Endothelial cell of umbilical vein (primary cell): Measurements from ENCODE around the gene TRMT1. TPM values are rescaled to one million over a fixed set of nuclear protein-coding genes. Genes with fewer than 3 reads are reported as not detected.

Experiments
- BruUV-seq: library from RNA; stranded (reverse); fragments of 400-500 nt; replicated peaks from 2 replicates; lab custom pipeline; 2021; lab: Mats Ljungman, UMichigan
- CTCF ChIA-PET: fragments of 300-600, 350-600 bp; sonication (Branson Sonifier 250); formaldehyde crosslinking; loops from one replicate; lab custom pipeline; 2021; ENCODE audit warnings: antibody characterized with exemption, inconsistent platforms; lab: Charles Lee
- POLR2A ChIA-PET: fragments of 300-600, 350-600 bp; sonication (Branson Sonifier 250); formaldehyde crosslinking; loops from one replicate; lab custom pipeline; 2021; ENCODE audit warnings: antibody characterized with exemption, inconsistent platforms; lab: Charles Lee
- DNase-seq: peaks from one replicate; pipeline ENCODE4 v3.0.0-alpha.2; 2011; ENCODE audit warnings: low read depth, low spot score
- FAIRE-seq: peaks from 2 replicates; lab custom pipeline; 2011; peaks lifted over from hg19 to GRCh38; lab: Jason Lieb, UNC
- H2AFZ ChIP-seq: 2 replicates; pipeline ENCODE4 v1.6.0; 2012; ENCODE audit warnings: low read depth, low read length, control low read depth, inconsistent platforms
- H3K27ac ChIP-seq: 2 replicates; pipeline ENCODE4 v1.5.1; 2011; ENCODE audit warnings: low read depth, mild to moderate bottlenecking, control low read depth, low read length, moderate library complexity; ENCODE audit not compliant: insufficient read depth
- H3K27me3 ChIP-seq, 2 experiments: 2 replicates each; pipeline versions ENCODE4 v1.6.0 to v1.6.1; 2011; ENCODE audit warnings: low read length in 2 of 2, mixed read lengths in 1 of 2; ENCODE audit not compliant: control insufficient read depth in 2 of 2, insufficient read depth in 2 of 2
- H3K36me3 ChIP-seq, 2 experiments: 2 replicates in 1 of 2; 3 replicates in 1 of 2; pipeline ENCODE4 v1.5.1; 2011; ENCODE audit warnings: low read length in 2 of 2, mild to moderate bottlenecking in 1 of 2, moderate library complexity in 1 of 2; ENCODE audit not compliant: control insufficient read depth in 2 of 2, insufficient read depth in 2 of 2; ENCODE audit errors: extremely low read depth in 1 of 2
- H3K4me1 ChIP-seq: 3 replicates; pipeline ENCODE4 v1.5.1; 2011; ENCODE audit warnings: mild to moderate bottlenecking, low read length; ENCODE audit not compliant: control insufficient read depth, insufficient read depth; ENCODE audit errors: extremely low read depth
- H3K4me2 ChIP-seq: 2 replicates; pipeline ENCODE4 v1.6.1; 2011; ENCODE audit warnings: low read length, control low read depth, mixed read lengths; ENCODE audit not compliant: insufficient read depth
- H3K4me3 ChIP-seq, 3 experiments: fragments of 200-600 bp in 1 of 3; sonication (generic), shearing (Covaris generic) in 1 of 3; replicated peaks in 1 of 3; 2 replicates each; pipeline ENCODE4 v1.5.1; 2011 to 2016; ENCODE audit warnings: control low read depth in 3 of 3, low read length in 3 of 3, mild to moderate bottlenecking in 2 of 3, inconsistent platforms in 1 of 3, low read depth in 1 of 3, moderate library complexity in 1 of 3; ENCODE audit not compliant: insufficient read depth in 1 of 3
- H3K79me2 ChIP-seq: 2 replicates; pipeline ENCODE4 v1.6.0; 2012; ENCODE audit warnings: low read length, inconsistent platforms; ENCODE audit not compliant: control insufficient read depth, insufficient read depth
- H3K9ac ChIP-seq: replicated peaks from 2 replicates; pipeline ENCODE3; 2011; ENCODE audit warnings: low read length, control low read depth; ENCODE audit not compliant: insufficient read depth; ENCODE audit errors: extremely low read depth
- H3K9me1 ChIP-seq: replicated peaks from 3 replicates; pipeline ENCODE4 v1.6.0; 2011; ENCODE audit warnings: mild to moderate bottlenecking, low read length; ENCODE audit not compliant: control insufficient read depth, insufficient read depth; ENCODE audit errors: extremely low read depth
- H3K9me3 ChIP-seq: replicated peaks from 2 replicates; pipeline ENCODE4 v1.5.1; 2012; ENCODE audit warnings: low read length, inconsistent platforms; ENCODE audit not compliant: control insufficient read depth, insufficient read depth
- H4K20me1 ChIP-seq: replicated peaks from 2 replicates; pipeline ENCODE3; 2011; ENCODE audit warnings: mild to moderate bottlenecking, low read length; ENCODE audit not compliant: control insufficient read depth, insufficient read depth; ENCODE audit errors: extremely low read depth
- CTCF ChIP-seq, 2 donors: IDR thresholded peaks; 1 replicate in 1 of 2; 2 replicates in 1 of 2; pipeline ENCODE4 v1.5.1; 2011; ENCODE audit warnings: low read length in 2 of 2, mild to moderate bottlenecking in 2 of 2, moderate library complexity in 2 of 2, control low read depth in 1 of 2, inconsistent platforms in 1 of 2, low read depth in 1 of 2; ENCODE audit not compliant: insufficient read depth in 1 of 2; ENCODE audit errors: extremely low read depth in 1 of 2
- EZH2 ChIP-seq: IDR thresholded peaks from 2 replicates; pipeline ENCODE4 v1.6.1; 2012; ENCODE audit warnings: borderline replicate concordance, low read depth, mild to moderate bottlenecking, moderate library complexity, low read length, inconsistent platforms; ENCODE audit not compliant: severe bottlenecking
- FOS ChIP-seq: IDR thresholded peaks from 2 replicates; pipeline ENCODE4 v1.6.1; 2011; ENCODE audit warnings: mild to moderate bottlenecking, low read length, moderate library complexity, borderline replicate concordance; ENCODE audit not compliant: insufficient read depth
- GATA2 ChIP-seq: IDR thresholded peaks from 2 replicates; pipeline ENCODE4 v1.7.0; 2011; ENCODE audit warnings: low read depth, mild to moderate bottlenecking, moderate library complexity, mixed read lengths, low read length; ENCODE audit not compliant: insufficient read length, insufficient read depth
- JUN ChIP-seq: IDR thresholded peaks from 2 replicates; pipeline ENCODE4 v1.6.1; 2011; ENCODE audit warnings: borderline replicate concordance, low read depth; ENCODE audit not compliant: insufficient read length, insufficient read depth
- MAX ChIP-seq: IDR thresholded peaks from 2 replicates; pipeline ENCODE4 v1.6.1; 2011; ENCODE audit not compliant: insufficient read depth, insufficient read length
- MYC ChIP-seq: IDR thresholded peaks from one replicate; pipeline ENCODE4 v1.6.1; 2011; ENCODE audit warnings: mild to moderate bottlenecking, low read depth, low read length
- POLR2A ChIP-seq: IDR thresholded peaks from 2 replicates; pipeline ENCODE4 v1.6.1; 2012; ENCODE audit warnings: low read depth, mild to moderate bottlenecking, control low read depth, low read length
- POLR2AphosphoS5 ChIP-seq: IDR thresholded peaks from 2 replicates; pipeline ENCODE4 v1.6.1; 2012; ENCODE audit warnings: low read depth, mild to moderate bottlenecking, control low read depth, low read length, moderate library complexity; ENCODE audit not compliant: insufficient read depth
- dilution Hi-C: fragments of 300-500 bp; cut with MboI; formaldehyde crosslinking; loops from one replicate; pipeline ENCODE4 v1.15.0; 2019; ENCODE audit warnings: low sequenced_read_pairs; ENCODE audit not compliant: extremely low pct_ligation_motif_present
- intact Hi-C: fragments of 100-400 bp; cut with micrococcal nuclease; formaldehyde crosslinking; loops from one replicate; pipeline ENCODE4 v1.10.0; 2022
- polyA plus RNA-seq, 4 experiments: library from polyadenylated mRNA; depleted of rRNA in 3 of 4; stranded (reverse) in 3 of 4; unstranded in 1 of 4; fragments of >200 nt; gene quantifications; 2 replicates each; pipeline versions ENCODE4 v1.2.1 to v1.2.3, GENCODE V29; 2011 to 2012; ENCODE audit warnings: missing spikeins in 1 of 4
- total RNA-seq: library from RNA; stranded (reverse); gene quantifications from 2 replicates; pipeline ENCODE4 v1.2.3, GENCODE V29; 2021

The TRMT1 gene
- total and polyA plus RNA-seq, 2 donors (not counting 3 experiments of a cell fraction or from before 2014, with no cell fraction given): 46.3 to 53.0 TPM

- BruUV-seq: no TSS peak
- no peak overlapping the region for H2AFZ ChIP-seq
- ChIA-PET CTCF (interaction anchor here (0.6 to 1.5 kb wide), 2 partner anchors 21 to 144 kb away, joined by 3 read pairs; no protein-coding TSS in a partner anchor), POLR2A (interaction anchor here (0.6 kb wide), 1 partner anchor 90 kb away, joined by 3 read pairs; no protein-coding TSS in a partner anchor)
- no peak overlapping the region for H3K9ac ChIP-seq
- H3K4me2 ChIP-seq: no peak overlapping the region
- no peaks in the 10 kb centered on the region for H3K9me3 ChIP-seq
- no peaks in the 10 kb centered on the region for H3K9me1 ChIP-seq
- FAIRE-seq (no peak), DNase-seq (no peak)
- H3K4me3 ChIP-seq: no peak overlapping the region
- peaks cover 0 to 19% of the 10 kb centered on the region in 2 experiments for H3K36me3 ChIP-seq
- H3K79me2 ChIP-seq: no peaks in the 10 kb centered on the region
- TF ChIP-seq JUN: no peak
- H3K4me1 ChIP-seq: peaks cover 7% of the 10 kb centered on the region
- intact Hi-C loops: no loop called here
- H3K27me3 ChIP-seq: no peaks in the 10 kb centered on the region
- dilution Hi-C loops: no loop called here
- H3K27ac ChIP-seq: no peak overlapping the region
- H4K20me1 ChIP-seq: no peaks in the 10 kb centered on the region
Observed at GRCh38 chr19:13109361-13110098, 7.0 kb downstream of the TRMT1 start.

- Histone ChIP-seq H3K27ac (peak overlapping the region; percentile 60), H2AFZ (no peak overlapping the region), H3K4me2 (peak overlapping the region; percentile 34), H3K4me3 (no peak overlapping the region), H4K20me1 (no peaks in the 10 kb centered on the region), H3K4me1 (peaks cover 34% of the 10 kb centered on the region), H3K9me3 (no peaks in the 10 kb centered on the region), H3K36me3 (peaks cover under 1 to 12% of the 10 kb centered on the region in 2 experiments), H3K79me2 (peaks cover 24% of the 10 kb centered on the region), H3K27me3 (no peaks in the 10 kb centered on the region), H3K9me1 (no peaks in the 10 kb centered on the region), H3K9ac (peak overlapping the region; percentile 28)
- dilution Hi-C loops (no loop called here), intact Hi-C loops (loop anchor here (5.0 kb wide), 2 partner anchors 142 to 902 kb away; partner anchors contain the start of gene RFX1)
- TF ChIP-seq FOS (no peak), CTCF (IDR thresholded peaks at IDR 0.05; ENCODE audit: extremely low read depth in 1 of 2, insufficient read depth in 1 of 2, low read depth in 1 of 2, low read length in 2 of 2) (no peak), POLR2AphosphoS5 (no peak), POLR2A (no peak), EZH2 (no peak), JUN (no peak), GATA2 (no peak), MAX (no peak), MYC (no peak)
- no peak for DNase-seq
- no TSS peak for BruUV-seq
- ChIA-PET POLR2A (interaction anchor here (3.2 kb wide), 1 partner anchor 11 kb away, joined by 6 read pairs; no protein-coding TSS in a partner anchor), CTCF (interaction anchor here (0.8 to 3.6 kb wide), 9 partner anchors 9 to 140 kb away, joined by 3 to 24 read pairs (median 6); partner anchors contain the start of genes NACC1 and TRMT1)
- peak; percentile 63 for FAIRE-seq
Observed at GRCh38 chr19:13104848-13105711, 11.5 kb downstream of the TRMT1 start.
